HG03139 (cell line): ENCODE measurements around the gene RPUSD1.
"Not testable (repeated sequence)": the region's sequence is repeated elsewhere in the genome, so short reads cannot be mapped to it uniquely, and the experiment has no call there.

Source experiments
- ATAC-seq: cut with Tn5 transposase; IDR thresholded peaks from one replicate; pipeline ENCODE4 v1.9.1; 2021; ENCODE audit not compliant: unreplicated experiment

The RPUSD1 gene

DNA sequence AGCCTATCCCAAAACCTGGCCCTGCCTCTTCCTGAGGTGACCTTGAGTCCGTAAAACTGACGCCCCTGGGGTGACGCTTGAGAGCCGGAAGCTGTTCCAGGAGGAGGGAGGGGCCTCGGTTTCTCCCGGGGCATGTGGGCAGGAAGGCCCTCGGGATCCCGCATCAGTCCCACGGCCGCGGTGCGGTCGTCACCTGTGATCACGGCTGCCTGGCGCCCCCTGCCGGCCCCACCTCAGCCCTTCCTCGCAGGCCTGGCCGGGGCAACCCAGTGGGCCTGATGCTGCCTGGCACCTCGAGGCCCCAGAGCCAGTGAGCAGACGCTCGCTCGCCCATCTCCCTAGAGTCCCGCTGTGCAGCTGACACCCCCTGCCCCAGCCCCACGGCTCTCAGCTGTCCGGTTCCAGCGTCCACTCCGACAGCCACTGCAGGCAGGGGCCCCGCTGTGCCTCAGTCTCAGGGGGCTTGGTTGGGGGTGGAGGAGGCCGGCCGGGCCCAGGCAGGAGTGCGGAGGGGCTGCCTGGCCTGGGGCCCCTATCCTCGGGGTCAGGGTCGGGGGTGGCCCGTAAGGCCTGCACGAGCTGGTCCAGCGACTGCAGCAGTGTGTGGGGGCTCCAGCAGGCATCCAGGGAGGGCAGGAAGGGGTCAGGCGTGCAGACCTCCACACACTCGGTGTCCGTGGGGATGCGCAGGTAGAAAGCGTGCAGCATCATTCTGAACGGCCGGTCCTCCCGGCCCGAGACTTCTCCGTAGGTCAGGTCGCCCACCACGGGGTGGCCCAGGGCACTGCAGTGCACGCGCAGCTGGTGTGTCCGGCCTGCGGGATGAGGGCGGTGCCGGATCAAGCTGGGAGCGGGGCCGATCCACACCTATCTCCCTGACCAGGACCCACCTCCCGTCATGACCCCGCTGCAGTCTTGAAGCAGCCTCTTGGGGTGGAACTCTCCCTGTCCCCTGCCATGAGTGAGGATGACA lies 2.3 kb downstream of the RPUSD1 start:
- ATAC-seq: no peak

DNA sequence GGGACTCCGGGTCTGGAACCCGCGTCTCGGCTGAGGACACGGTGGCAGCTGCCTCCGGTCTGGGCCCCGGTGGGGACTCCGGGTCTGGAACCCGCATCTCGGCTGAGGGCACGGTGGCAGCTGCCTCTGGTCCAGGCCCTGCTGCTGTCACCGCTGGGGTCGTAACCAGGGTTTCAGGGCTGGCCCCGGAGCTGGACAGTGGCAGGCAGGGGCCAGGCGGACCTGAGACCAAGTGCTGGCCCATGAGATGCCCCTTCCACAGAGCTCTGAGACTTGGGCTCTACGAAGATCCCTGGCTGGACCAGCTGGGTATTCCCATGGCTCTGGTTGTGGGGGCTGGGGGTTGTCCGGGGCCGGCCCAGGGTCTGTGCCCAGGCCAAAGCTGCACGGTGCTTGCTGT lies 3.8 kb downstream of the RPUSD1 start:
- ATAC-seq: no peak

- no peak for ATAC-seq
These were observed 4.6 kb downstream of the RPUSD1 start for GRCh38 chr16:783404-784161.

DNA sequence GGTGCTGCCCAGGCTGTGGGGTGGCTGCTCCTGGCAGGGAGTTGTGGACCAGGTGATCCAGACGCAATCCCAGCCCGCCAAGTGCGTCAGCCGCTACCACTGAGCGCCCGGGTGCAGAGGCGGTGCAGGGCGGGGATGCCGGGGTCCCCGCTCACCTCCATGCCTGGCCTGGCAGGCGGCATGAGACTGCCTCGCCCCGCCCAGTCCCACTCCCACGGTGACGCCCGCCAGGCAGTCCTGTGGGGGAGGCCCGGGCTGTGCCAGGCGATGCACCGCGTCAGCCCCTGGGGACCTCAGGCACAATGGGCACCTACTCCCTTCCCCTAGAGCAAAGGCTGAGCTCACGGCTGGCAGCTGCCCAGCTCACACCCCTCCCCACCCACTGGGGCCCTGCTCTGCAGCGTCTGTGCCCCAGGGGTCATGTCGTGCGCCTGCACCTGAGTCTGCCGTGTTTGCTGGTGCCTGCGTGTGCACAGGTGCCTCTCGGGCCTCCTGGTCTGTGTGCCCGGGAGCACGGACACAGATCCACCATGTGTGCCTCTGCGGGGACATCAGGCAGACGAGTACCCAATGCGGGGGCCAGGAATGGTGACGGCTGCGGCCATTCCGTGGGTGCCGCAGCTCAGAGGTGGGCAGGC lies 5.3 kb downstream of the RPUSD1 start:
- ATAC-seq: no peak

DNA sequence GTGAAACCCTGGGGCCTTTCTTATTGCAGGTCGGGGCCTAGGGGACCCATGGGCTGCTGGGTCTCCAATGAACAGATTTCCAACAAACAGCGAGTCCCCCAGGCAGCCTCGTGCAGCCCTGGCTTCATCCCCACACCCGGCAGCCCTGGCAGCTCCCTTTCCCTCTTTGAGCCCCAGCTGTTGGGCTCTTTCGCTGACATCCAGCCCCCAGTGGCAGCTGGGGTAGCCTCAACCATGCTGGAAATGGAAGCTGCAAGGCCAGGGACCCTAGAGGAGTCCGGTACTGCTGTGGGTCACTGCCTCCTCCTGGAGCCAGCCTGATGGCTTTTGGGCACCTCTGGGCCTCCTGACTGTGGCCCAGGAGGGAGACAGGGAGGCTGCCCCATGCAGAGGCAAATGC lies 5.9 kb downstream of the RPUSD1 start:
- ATAC-seq: no peak

- ATAC-seq: no peak
These were observed 6.7 kb downstream of the RPUSD1 start for GRCh38 chr16:781346-782010.

GRCh38 chr16:780296-780695 lies 7.9 kb downstream of the RPUSD1 start:
- ATAC-seq: no peak

DNA sequence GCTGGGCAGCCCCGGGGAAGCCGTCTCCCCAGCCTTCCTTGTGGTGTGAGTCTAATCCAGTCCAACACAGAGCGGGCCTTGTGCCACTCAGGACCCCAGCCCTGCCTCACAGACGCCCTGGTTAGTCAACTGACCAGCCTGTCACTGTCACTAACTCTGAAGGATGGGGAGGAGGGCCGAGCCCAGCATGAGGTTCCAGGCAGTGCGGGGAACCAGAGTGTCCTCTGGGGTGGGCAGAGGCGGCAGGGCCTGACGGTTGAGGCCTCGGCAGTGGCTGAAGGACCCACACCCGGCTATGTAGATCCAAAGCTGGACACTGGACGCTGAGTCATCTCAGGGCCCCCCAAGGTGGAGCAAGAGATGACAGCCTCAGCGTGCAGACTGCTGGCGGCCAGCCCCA lies 8.6 kb downstream of the RPUSD1 start:
- ATAC-seq: no peak

DNA sequence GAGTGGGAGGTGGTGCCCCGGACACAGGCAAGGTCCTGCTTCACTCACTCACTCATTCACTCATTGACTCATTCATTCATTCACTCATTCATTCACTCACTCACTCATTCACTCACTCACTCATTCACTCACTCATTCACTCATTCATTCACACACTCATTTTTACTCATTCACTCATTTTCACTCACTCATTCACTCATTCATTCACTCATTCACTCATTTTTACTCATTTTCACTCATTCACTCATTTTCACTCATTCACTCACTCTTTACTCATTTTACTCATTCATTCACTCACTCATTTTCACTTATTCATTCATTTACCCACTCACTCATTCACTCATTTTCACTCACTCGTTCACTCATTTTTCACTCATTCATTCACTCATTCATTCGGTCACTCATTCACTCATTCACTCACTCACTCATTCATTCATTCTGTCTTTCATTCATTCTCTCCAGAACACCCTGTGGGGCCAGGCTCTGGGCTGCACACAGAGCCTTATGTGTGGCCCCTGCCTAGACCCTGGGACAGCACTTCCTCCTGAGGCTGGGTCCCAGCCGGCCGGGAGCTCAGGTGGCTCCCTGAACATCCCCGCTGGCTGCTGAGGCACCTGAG lies 9.2 kb downstream of the RPUSD1 start:
- ATAC-seq: no peak

DNA sequence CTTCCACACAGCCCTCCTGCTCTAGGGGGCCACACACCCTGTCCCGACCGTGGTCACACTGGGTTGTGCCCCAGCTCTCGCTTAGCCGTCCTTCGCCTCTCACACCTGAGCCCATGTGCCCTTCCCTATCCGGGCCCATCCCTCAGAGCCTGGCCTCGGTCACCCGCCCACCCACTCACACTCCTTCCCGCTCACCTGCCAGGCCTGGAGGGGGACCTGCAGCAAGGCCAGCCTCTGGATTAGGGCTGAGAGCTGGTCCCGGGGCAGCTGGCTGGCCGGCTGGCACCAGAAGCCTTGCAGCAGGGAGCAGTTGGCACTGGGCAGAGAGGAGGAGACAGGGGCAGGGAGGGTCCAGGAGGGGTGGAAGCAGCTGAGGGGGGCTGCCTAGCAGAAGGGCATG lies 9.7 kb downstream of the RPUSD1 start:
- ATAC-seq: no peak

DNA sequence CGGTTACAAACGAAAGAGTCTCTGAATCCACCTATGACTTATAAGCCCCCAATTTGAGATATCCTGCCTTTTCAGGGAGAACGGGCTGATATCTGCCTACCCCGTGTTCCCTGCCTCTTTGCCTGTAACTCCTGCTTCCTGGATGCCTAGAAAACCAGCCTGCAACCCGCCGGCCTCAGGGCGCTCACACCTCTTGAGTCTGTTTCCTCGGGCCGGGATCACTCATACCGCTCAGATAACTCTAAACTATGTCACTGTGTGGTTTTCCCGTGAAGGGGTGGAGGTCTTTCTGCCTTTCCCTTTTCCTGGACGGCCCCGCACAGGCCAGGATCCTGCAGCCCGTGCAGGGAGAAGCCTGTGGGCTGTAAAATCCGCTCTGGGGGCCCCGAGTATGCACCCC lies 10.4 kb downstream of the RPUSD1 start:
- no peak for ATAC-seq

DNA sequence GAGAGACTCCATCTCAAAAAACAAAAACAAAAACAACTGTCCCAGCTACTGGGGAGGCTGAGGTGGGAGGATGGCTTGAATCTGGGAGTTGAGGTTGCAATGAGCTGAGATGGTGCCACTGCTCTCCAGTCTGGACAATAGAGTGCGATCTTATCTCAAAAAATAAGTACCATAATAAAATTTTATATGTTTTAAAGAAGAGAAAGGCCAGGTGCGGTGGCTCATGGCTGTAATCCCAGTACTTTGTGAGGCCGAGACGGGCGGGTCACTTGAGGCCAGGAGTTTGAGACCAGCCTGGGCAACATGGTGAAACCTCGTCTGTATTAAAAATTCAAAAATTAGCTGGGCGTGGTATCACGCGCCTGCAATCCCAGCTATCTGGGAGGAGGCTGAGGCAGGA lies 11.4 kb downstream of the RPUSD1 start:
- no peak for ATAC-seq

DNA sequence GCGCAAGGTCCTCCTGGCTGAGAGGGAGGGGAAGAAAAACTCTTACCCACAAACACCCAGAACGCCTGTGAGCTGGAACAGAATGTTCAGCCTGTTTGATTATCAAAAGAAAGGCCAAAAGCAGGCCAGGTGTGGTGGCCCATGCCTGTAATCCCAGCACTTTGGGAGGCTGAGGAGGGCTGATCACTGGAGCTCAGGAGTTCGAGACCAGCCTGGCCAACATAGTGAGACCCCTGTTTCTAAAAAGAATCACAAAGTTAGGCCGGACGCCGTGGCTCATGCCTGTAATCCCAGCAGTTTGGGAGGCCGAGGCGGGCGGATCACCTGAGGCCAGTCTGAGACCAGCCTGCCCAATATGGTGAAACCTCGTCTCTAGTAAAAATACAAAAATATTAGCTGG lies 11.9 kb downstream of the RPUSD1 start:
- not testable (repeated sequence) for ATAC-seq

GRCh38 chr16:775236-775796 lies 12.9 kb downstream of the RPUSD1 start:
- ATAC-seq: no peak

DNA sequence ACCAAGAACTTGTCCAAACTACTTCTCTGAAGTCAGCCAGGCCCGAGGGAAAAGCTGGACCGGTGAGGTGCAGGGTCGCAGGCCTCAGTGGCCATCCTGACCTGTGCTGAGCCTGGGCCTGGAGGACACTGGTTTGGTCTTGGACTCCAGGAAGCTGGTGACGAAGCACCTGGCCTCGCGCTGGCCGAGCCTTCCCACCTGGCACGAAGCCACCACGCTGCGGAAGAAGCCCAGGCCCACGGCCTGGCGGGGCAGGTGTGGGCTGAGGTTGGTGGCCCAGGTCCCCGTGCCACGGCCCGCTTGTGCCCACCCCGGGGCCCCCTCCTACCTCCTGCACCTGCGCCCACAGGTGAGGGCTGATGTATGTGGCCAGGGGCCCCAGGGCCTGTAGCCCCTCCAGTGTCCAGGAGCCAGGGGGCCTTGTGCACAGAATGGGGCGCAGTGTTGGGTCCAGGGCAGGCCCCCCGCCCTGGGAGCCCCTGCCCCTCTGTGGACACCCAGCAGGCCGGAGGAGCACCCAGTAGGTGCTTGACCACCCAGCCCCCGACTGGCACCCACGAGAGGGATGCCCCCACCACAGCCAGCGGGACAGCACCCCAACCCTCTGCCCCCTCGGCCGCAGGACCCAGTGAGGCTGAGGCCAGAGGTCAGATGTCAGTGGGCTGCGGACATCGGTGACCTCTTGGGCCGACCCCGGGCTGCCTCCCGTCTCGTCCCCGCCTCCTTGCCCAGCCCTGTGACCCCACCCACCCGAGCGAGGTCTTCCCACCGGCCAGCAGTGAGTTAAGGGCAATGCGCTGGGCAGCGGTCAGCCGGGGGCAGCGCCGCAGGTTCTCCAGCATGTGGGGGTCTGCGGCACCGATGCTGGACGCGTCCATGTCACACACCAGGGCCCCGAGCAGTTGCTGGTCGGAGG lies 13.8 kb downstream of the RPUSD1 start:
- ATAC-seq: no peak

GRCh38 chr16:772959-773358 lies 15.2 kb downstream of the RPUSD1 start:
- no peak for ATAC-seq

DNA sequence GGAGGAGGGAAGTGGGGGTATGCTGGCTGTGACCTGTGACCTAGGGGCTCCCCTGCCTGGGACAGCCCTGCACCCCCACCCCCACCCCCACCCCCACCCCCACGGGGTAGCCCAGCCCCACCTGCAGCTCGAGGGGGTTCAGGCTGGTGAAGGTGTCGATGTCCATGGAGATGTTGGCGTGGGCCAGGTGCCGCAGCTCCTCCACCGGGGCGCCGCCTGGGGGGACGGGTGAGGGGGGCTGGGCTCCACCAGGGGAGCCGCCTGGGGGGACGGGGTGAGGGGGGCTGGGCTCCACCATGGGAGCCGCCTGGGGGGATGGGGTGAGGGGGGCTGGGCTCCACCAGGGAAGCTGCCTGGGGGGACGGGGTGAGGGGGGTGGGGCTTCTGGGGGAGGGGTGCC lies 17.8 kb downstream of the RPUSD1 start:
- no peak for ATAC-seq

- no peak for ATAC-seq
These were observed 18.2 kb downstream of the RPUSD1 start for GRCh38 chr16:769934-770333.

DNA sequence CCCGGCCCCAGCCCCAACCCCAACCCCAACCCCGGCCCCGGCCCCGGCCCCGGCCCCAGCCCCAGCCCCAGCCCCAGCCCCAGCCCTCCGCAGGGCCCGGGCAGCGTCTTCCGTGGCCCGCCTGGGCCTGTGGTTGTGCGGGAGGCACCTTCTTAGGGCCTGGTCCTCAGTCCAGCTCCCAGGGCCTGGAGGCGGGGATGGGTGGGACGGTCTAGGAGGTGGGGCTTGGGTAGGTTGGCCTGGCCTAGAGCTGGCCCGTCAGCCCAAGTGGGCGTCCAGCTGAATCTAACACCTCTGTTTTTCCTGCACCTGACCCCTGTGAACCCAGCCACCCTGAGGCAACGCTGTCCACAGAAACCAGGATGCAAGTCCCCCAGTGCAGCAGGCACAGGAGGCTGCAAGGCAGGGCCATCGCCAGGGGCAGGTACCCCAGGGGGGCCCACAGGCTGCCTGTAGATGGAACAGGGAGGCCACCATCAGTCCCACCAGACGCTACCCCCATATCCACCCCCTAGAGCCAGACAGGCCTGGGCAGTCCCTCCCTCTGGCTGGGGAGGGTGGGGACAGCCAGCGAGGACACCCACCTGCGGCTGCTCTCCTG lies 18.9 kb downstream of the RPUSD1 start:
- no peak for ATAC-seq
